Neural progenitor cell (in vitro differentiated cells): ENCODE results near the gene PLG. TPM values are rescaled to one million over a fixed set of nuclear protein-coding genes. Genes with fewer than 3 reads are reported as not detected.
"Not testable (repeated sequence)": the region's sequence is repeated elsewhere in the genome, so short reads cannot be mapped to it uniquely, and the experiment has no call there.

Experiments used
- DNase-seq: peaks from one replicate; pipeline ENCODE4 v3.0.0-alpha.2; 2016; ENCODE audit warnings: low spot score
- H2AFZ ChIP-seq: fragments of 200-600 bp; sonication (generic); replicated peaks from 2 replicates; pipeline ENCODE4 v1.6.1; 2016; ENCODE audit warnings: antibody characterized with exemption
- H3F3A ChIP-seq: fragments of 200-600 bp; sonication (generic); 2 replicates; pipeline ENCODE4 v1.6.1; 2016; ENCODE audit warnings: antibody characterized with exemption, low read depth
- H3K27ac ChIP-seq: fragments of 200-600 bp; sonication (generic); 2 replicates; pipeline ENCODE4 v1.5.1; 2016; ENCODE audit warnings: mild to moderate bottlenecking
- H3K27me3 ChIP-seq: fragments of 200-600 bp; sonication (generic); 2 replicates; pipeline ENCODE4 v1.6.1; 2016; ENCODE audit warnings: mild to moderate bottlenecking, moderate library complexity
- H3K36me3 ChIP-seq: fragments of 200-600 bp; sonication (generic); 2 replicates; pipeline ENCODE4 v1.5.1; 2016
- H3K4me1 ChIP-seq: fragments of 200-600 bp; sonication (generic); 2 replicates; pipeline ENCODE4 v1.6.1; 2016; ENCODE audit warnings: mixed run types
- H3K4me2 ChIP-seq: fragments of 200-600 bp; sonication (generic); 2 replicates; pipeline ENCODE4 v1.6.1; 2016
- H3K4me3 ChIP-seq: fragments of 200-600 bp; sonication (generic); 2 replicates; pipeline ENCODE4 v1.5.1; 2016
- H3K79me2 ChIP-seq: fragments of 200-600 bp; sonication (generic); 2 replicates; pipeline ENCODE4 v1.6.1; 2016; ENCODE audit warnings: low read depth
- H3K9ac ChIP-seq: fragments of 200-600 bp; sonication (generic); 2 replicates; pipeline ENCODE4 v1.6.1; 2016
- H3K9me3 ChIP-seq: fragments of 200-600 bp; sonication (generic); 2 replicates; pipeline ENCODE4 v1.5.1; 2016; ENCODE audit warnings: low read depth
- H4K20me1 ChIP-seq: fragments of 200-600 bp; sonication (generic); 2 replicates; pipeline ENCODE4 v1.6.1; 2016; ENCODE audit warnings: low read depth
- H3K27ac Mint-ChIP-seq: 3 replicates; pipeline ENCODE4 v1.8.0; 2021; ENCODE audit warnings: mixed read lengths
- H3K27me3 Mint-ChIP-seq: 2 replicates; pipeline ENCODE4 v1.8.0; 2022; ENCODE audit warnings: low read depth, mild to moderate bottlenecking, inconsistent platforms, moderate library complexity, mixed read lengths; ENCODE audit not compliant: insufficient read depth
- H3K36me3 Mint-ChIP-seq: 3 replicates; pipeline ENCODE4 v1.8.0; 2021; ENCODE audit warnings: mixed read lengths
- H3K4me1 Mint-ChIP-seq: 3 replicates; pipeline ENCODE4 v1.8.0; 2021; ENCODE audit warnings: mixed read lengths
- H3K4me3 Mint-ChIP-seq: 3 replicates; pipeline ENCODE4 v1.8.0; 2021; ENCODE audit warnings: mild to moderate bottlenecking, moderate library complexity, mixed read lengths
- H3K9me3 Mint-ChIP-seq: 3 replicates; pipeline ENCODE4 v1.8.0; 2020; ENCODE audit warnings: mixed read lengths
- EZH2 ChIP-seq: fragments of 200-600 bp; sonication (generic); IDR thresholded peaks from 2 replicates; pipeline ENCODE4 v1.6.1; 2017; ENCODE audit warnings: antibody characterized with exemption, mild to moderate bottlenecking, moderate library complexity
- EZH2phosphoT487 ChIP-seq: fragments of 200-600 bp; sonication (generic); IDR thresholded peaks from 2 replicates; pipeline ENCODE4 v1.6.1; 2017; ENCODE audit warnings: antibody characterized with exemption
- total RNA-seq: library from RNA; depleted of rRNA; stranded (reverse); fragments of >200 nt; gene quantifications from 2 replicates; pipeline ENCODE4 v1.2.3, GENCODE V29; 2015; ENCODE audit warnings: low replicate concordance
- TF ChIP-seq, protein P1 (sequence below): fragments of 200-600 bp; sonication (generic); IDR thresholded peaks from 2 replicates; pipeline ENCODE4 v1.5.1; 2017; ENCODE audit warnings: antibody characterized with exemption, mild to moderate bottlenecking

PLG gene
- total RNA-seq, 1 donor from 2014 or later, result not detected

DNA sequence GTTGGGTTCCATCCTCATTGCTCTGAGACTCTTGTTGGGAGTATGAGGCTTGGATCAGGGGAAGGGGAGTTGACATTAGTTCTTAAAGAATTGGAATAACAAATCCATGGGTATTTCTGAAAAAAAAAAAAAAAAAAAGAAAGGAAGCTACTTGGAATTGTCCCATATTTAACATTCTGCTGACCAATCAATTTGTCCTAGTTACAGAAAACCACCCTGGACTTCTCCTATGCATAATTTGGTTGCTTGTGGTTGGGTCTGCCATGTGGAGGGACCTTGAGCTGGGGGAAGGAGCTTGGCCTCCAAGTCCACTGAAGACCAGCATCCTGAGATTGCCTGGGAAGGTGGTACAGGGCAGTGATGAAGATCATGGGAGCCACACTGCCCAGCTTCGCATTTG is 32.6 kb downstream of the PLG start:
- Mint-ChIP-seq H3K4me3 (no peak overlapping the region), H3K4me1 (no peaks in the 10 kb centered on the region), H3K36me3 (no peaks in the 10 kb centered on the region), H3K27me3 (peaks cover 6% of the 10 kb centered on the region), H3K9me3 (no peaks in the 10 kb centered on the region), H3K27ac (no peak overlapping the region)
- Histone ChIP-seq H3K9me3 (no peaks in the 10 kb centered on the region), H3K27ac (no peak overlapping the region), H2AFZ (no peak overlapping the region), H3K79me2 (no peaks in the 10 kb centered on the region), H3K9ac (no peak overlapping the region), H3K4me1 (no peaks in the 10 kb centered on the region), H3K4me3 (no peak overlapping the region), H4K20me1 (no peaks in the 10 kb centered on the region), H3K36me3 (no peaks in the 10 kb centered on the region), H3K4me2 (no peak overlapping the region), H3F3A (no peaks in the 10 kb centered on the region), H3K27me3 (no peaks in the 10 kb centered on the region)
- TF ChIP-seq, protein P1, sequence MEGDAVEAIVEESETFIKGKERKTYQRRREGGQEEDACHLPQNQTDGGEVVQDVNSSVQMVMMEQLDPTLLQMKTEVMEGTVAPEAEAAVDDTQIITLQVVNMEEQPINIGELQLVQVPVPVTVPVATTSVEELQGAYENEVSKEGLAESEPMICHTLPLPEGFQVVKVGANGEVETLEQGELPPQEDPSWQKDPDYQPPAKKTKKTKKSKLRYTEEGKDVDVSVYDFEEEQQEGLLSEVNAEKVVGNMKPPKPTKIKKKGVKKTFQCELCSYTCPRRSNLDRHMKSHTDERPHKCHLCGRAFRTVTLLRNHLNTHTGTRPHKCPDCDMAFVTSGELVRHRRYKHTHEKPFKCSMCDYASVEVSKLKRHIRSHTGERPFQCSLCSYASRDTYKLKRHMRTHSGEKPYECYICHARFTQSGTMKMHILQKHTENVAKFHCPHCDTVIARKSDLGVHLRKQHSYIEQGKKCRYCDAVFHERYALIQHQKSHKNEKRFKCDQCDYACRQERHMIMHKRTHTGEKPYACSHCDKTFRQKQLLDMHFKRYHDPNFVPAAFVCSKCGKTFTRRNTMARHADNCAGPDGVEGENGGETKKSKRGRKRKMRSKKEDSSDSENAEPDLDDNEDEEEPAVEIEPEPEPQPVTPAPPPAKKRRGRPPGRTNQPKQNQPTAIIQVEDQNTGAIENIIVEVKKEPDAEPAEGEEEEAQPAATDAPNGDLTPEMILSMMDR, result no peak
- TF ChIP-seq EZH2 (no peak), EZH2phosphoT487 (no peak)
- DNase-seq, result no peak

DNA sequence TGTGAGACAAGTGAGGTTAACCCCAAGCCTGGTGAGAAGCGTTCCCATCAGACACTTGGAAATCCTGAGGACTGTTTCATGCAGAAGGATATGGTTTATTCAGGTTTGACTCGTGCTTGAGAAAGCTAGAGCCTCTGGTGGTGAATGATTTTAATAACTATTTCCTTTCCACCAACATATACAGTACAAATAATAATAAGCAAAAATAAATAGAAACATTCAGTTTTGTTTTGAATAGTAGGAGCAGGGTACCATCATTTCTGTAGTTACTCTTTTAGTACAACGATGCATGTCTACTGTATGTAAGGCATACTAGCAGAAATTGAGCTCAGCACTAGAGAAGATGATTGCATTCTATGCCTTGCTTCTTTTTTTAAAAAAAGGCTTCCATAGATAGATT is 33.5 kb downstream of the PLG start:
- Histone ChIP-seq H3K27ac (no peak overlapping the region), H3K9me3 (no peaks in the 10 kb centered on the region), H4K20me1 (no peaks in the 10 kb centered on the region), H3F3A (no peaks in the 10 kb centered on the region), H3K4me1 (no peaks in the 10 kb centered on the region), H3K27me3 (no peaks in the 10 kb centered on the region), H3K4me3 (no peak overlapping the region), H3K79me2 (no peaks in the 10 kb centered on the region), H3K9ac (no peak overlapping the region), H2AFZ (no peak overlapping the region), H3K4me2 (no peak overlapping the region), H3K36me3 (no peaks in the 10 kb centered on the region)
- TF ChIP-seq, protein P1, result no peak
- TF ChIP-seq EZH2 (no peak), EZH2phosphoT487 (no peak)
- no peaks in the 10 kb centered on the region for H3K4me1 Mint-ChIP-seq
- H3K27me3 Mint-ChIP-seq, result peaks cover 3% of the 10 kb centered on the region
- no peaks in the 10 kb centered on the region for H3K9me3 Mint-ChIP-seq
- H3K27ac Mint-ChIP-seq, result no peak overlapping the region
- H3K4me3 Mint-ChIP-seq, result no peak overlapping the region
- no peaks in the 10 kb centered on the region for H3K36me3 Mint-ChIP-seq
- DNase-seq, result no peak

DNA sequence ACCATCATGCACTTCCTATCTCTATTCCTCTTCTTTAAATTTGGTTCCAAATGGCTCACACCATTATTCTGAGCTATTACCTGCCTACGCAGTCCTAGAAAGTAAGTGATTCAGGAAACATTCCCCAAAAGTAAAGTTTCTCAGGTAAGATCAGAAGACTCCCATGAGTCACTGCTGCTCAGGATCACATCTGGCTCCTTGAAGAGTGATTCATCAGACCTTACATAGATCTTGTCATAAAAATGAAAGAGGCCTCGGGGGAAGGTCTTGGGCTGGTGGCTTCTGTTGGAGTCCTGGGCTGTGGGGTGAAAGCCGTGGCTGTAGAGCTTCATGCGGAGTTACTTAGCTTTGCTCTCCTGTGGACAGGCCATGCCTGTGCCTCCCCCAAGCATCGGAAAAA is 35.9 kb downstream of the PLG start:
- Histone ChIP-seq H3K9me3 (no peaks in the 10 kb centered on the region), H3K4me1 (no peaks in the 10 kb centered on the region), H2AFZ (no peak overlapping the region), H3K27me3 (no peaks in the 10 kb centered on the region), H3K4me3 (no peak overlapping the region), H3K9ac (no peak overlapping the region), H3K79me2 (no peaks in the 10 kb centered on the region), H3F3A (no peaks in the 10 kb centered on the region), H3K27ac (no peak overlapping the region), H4K20me1 (no peaks in the 10 kb centered on the region), H3K4me2 (no peak overlapping the region), H3K36me3 (no peaks in the 10 kb centered on the region)
- H3K4me3 Mint-ChIP-seq, result no peak overlapping the region
- H3K27me3 Mint-ChIP-seq, result peaks cover 7% of the 10 kb centered on the region
- H3K4me1 Mint-ChIP-seq, result no peaks in the 10 kb centered on the region
- H3K27ac Mint-ChIP-seq, result no peak overlapping the region
- H3K36me3 Mint-ChIP-seq, result no peaks in the 10 kb centered on the region
- TF ChIP-seq EZH2phosphoT487 (no peak), EZH2 (no peak)
- TF ChIP-seq, protein P1, result no peak
- peaks cover 2% of the 10 kb centered on the region for H3K9me3 Mint-ChIP-seq
- no peak for DNase-seq

DNA sequence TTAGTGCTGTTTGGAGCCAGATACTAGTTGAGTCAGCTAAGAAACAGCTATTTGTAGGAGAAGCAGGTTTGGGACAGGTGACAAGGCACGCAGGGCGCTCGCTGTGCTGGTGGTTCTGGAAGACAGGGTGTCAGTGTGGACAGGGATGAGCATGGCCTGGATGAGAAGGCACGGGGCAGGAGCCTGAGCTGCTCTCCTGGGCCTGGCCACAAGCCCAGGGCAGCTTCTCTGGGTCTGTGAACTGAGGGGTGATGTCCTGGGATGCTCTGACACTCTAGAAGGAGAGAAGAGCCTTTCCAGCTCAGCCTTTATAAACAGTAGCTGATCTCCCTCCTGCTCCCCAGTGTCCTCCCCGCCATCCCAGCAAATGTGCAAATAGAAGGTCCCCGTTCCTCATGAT is 37.9 kb downstream of the PLG start:
- Mint-ChIP-seq H3K9me3 (peaks cover 17% of the 10 kb centered on the region), H3K27ac (no peak overlapping the region)
- H3F3A ChIP-seq, result no peaks in the 10 kb centered on the region

DNA sequence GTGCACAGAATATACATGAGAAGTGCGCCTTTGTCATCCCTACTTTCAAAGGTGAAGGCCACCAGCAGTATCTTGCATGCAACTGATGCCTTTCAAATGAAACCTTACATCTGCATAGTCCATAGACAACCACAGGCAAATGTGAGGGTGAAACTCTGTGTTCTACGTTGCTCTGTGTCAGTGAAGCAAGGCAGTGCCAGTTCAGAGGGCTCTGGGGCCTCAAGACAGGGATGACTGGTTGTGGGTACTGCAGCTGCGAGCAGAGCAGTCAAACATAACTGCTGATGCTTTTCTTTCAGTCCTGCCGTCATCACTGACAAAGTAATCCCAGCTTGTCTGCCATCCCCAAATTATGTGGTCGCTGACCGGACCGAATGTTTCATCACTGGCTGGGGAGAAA is 39.0 kb downstream of the PLG start:
- not testable (repeated sequence) for H3K9ac ChIP-seq, H3K27me3 Mint-ChIP-seq, H3K79me2 ChIP-seq, H2AFZ ChIP-seq, H3K36me3 Mint-ChIP-seq, H3K4me1 ChIP-seq, H3K36me3 ChIP-seq, H3K4me1 Mint-ChIP-seq, H3K4me2 ChIP-seq, DNase-seq, H3K9me3 ChIP-seq, H3K4me3 ChIP-seq, H3K27ac ChIP-seq, H4K20me1 ChIP-seq, H3F3A ChIP-seq, H3K27ac Mint-ChIP-seq, H3K27me3 ChIP-seq, H3K4me3 Mint-ChIP-seq
- H3K9me3 Mint-ChIP-seq, result peaks cover 27% of the 10 kb centered on the region

More for the DNA sequence above, 37.9 kb downstream of the PLG start:
- TF ChIP-seq EZH2 (no peak), EZH2phosphoT487 (no peak)
- TF ChIP-seq, protein P1, result no peak
- Histone ChIP-seq H3K27me3 (no peaks in the 10 kb centered on the region), H3K9me3 (peaks cover 4% of the 10 kb centered on the region), H3K4me1 (no peaks in the 10 kb centered on the region), H3K4me3 (no peak overlapping the region), H3K79me2 (no peaks in the 10 kb centered on the region), H4K20me1 (no peaks in the 10 kb centered on the region), H2AFZ (no peak overlapping the region), H3K36me3 (no peaks in the 10 kb centered on the region), H3K27ac (no peak overlapping the region), H3K4me2 (no peak overlapping the region), H3K9ac (no peak overlapping the region)
- no peak for DNase-seq
- Mint-ChIP-seq H3K36me3 (peaks cover 2% of the 10 kb centered on the region), H3K27me3 (peaks cover 7% of the 10 kb centered on the region), H3K4me3 (no peak overlapping the region), H3K4me1 (no peaks in the 10 kb centered on the region)
